ENCODE data around the gene PDK1.

The PDK1 gene

GRCh38 chr2:172627181-172627580 is 71.3 kb downstream of the PDK1 start:
- H3K27ac Mint-ChIP-seq: no peak overlapping the region
- no peaks in the 10 kb centered on the region for H3K9me3 Mint-ChIP-seq
- peaks cover 16% of the 10 kb centered on the region for H3K36me3 Mint-ChIP-seq (ENCODE audit: low read depth)
- H3K4me1 Mint-ChIP-seq (ENCODE audit: low read depth): no peaks in the 10 kb centered on the region
- no peaks in the 10 kb centered on the region for H3K27me3 Mint-ChIP-seq (ENCODE audit: low read depth)
- H3K4me3 Mint-ChIP-seq: no peak overlapping the region

GRCh38 chr2:172628085-172628484 is 72.2 kb downstream of the PDK1 start:
- Mint-ChIP-seq H3K9me3 (no peaks in the 10 kb centered on the region), H3K27ac (no peak overlapping the region), H3K4me1 (ENCODE audit: low read depth) (no peaks in the 10 kb centered on the region), H3K36me3 (ENCODE audit: low read depth) (peaks cover 16% of the 10 kb centered on the region), H3K4me3 (no peak overlapping the region), H3K27me3 (ENCODE audit: low read depth) (no peaks in the 10 kb centered on the region)

GRCh38 chr2:172629586-172629985 is 73.7 kb downstream of the PDK1 start:
- H3K36me3 Mint-ChIP-seq (ENCODE audit: low read depth): peaks cover 14% of the 10 kb centered on the region
- no peaks in the 10 kb centered on the region for H3K4me1 Mint-ChIP-seq (ENCODE audit: low read depth)
- no peaks in the 10 kb centered on the region for H3K9me3 Mint-ChIP-seq
- H3K27ac Mint-ChIP-seq: no peak overlapping the region
- no peak overlapping the region for H3K4me3 Mint-ChIP-seq
- no peaks in the 10 kb centered on the region for H3K27me3 Mint-ChIP-seq (ENCODE audit: low read depth)

GRCh38 chr2:172630181-172630580 is 74.3 kb downstream of the PDK1 start:
- Mint-ChIP-seq H3K27me3 (ENCODE audit: low read depth) (no peaks in the 10 kb centered on the region), H3K27ac (no peak overlapping the region), H3K9me3 (no peaks in the 10 kb centered on the region), H3K4me1 (ENCODE audit: low read depth) (no peaks in the 10 kb centered on the region), H3K36me3 (ENCODE audit: low read depth) (peaks cover 14% of the 10 kb centered on the region), H3K4me3 (no peak overlapping the region)

GRCh38 chr2:172634477-172634876 is 78.6 kb downstream of the PDK1 start:
- no peaks in the 10 kb centered on the region for H3K9me3 Mint-ChIP-seq
- H3K4me3 Mint-ChIP-seq: no peak overlapping the region
- H3K27me3 Mint-ChIP-seq (ENCODE audit: low read depth): no peaks in the 10 kb centered on the region
- peaks cover 7% of the 10 kb centered on the region for H3K36me3 Mint-ChIP-seq (ENCODE audit: low read depth)
- H3K27ac Mint-ChIP-seq: no peak overlapping the region
- H3K4me1 Mint-ChIP-seq (ENCODE audit: low read depth): no peaks in the 10 kb centered on the region

GRCh38 chr2:172635548-172635947 is 79.7 kb downstream of the PDK1 start:
- H3K9me3 Mint-ChIP-seq: no peaks in the 10 kb centered on the region
- H3K27me3 Mint-ChIP-seq (ENCODE audit: low read depth): no peaks in the 10 kb centered on the region
- peaks cover 3% of the 10 kb centered on the region for H3K4me1 Mint-ChIP-seq (ENCODE audit: low read depth)
- H3K36me3 Mint-ChIP-seq (ENCODE audit: low read depth): peaks cover 6% of the 10 kb centered on the region
- no peak overlapping the region for H3K27ac Mint-ChIP-seq
- H3K4me3 Mint-ChIP-seq: no peak overlapping the region

- no peaks in the 10 kb centered on the region for H3K36me3 Mint-ChIP-seq (ENCODE audit: low read depth)
Observed at GRCh38 chr2:172639256-172639655, 83.4 kb downstream of the PDK1 start.

GRCh38 chr2:172639823-172640222 is 83.9 kb downstream of the PDK1 start:
- no peak overlapping the region for H3K27ac Mint-ChIP-seq
- no peaks in the 10 kb centered on the region for H3K27me3 Mint-ChIP-seq (ENCODE audit: low read depth)
- no peaks in the 10 kb centered on the region for H3K9me3 Mint-ChIP-seq
- no peak overlapping the region for H3K4me3 Mint-ChIP-seq
- H3K36me3 Mint-ChIP-seq (ENCODE audit: low read depth): no peaks in the 10 kb centered on the region
- peaks cover 3% of the 10 kb centered on the region for H3K4me1 Mint-ChIP-seq (ENCODE audit: low read depth)

More at GRCh38 chr2:172639256-172639655, 83.4 kb downstream of the PDK1 start:
- Mint-ChIP-seq H3K27me3 (ENCODE audit: low read depth) (no peaks in the 10 kb centered on the region), H3K4me1 (ENCODE audit: low read depth) (peaks cover 3% of the 10 kb centered on the region), H3K9me3 (no peaks in the 10 kb centered on the region), H3K27ac (no peak overlapping the region), H3K4me3 (no peak overlapping the region)

GRCh38 chr2:172640389-172640788 is 84.5 kb downstream of the PDK1 start:
- no peak overlapping the region for H3K27ac Mint-ChIP-seq
- peaks cover 3% of the 10 kb centered on the region for H3K4me1 Mint-ChIP-seq (ENCODE audit: low read depth)
- H3K27me3 Mint-ChIP-seq (ENCODE audit: low read depth): no peaks in the 10 kb centered on the region
- H3K9me3 Mint-ChIP-seq: no peaks in the 10 kb centered on the region
- H3K36me3 Mint-ChIP-seq (ENCODE audit: low read depth): no peaks in the 10 kb centered on the region
- no peak overlapping the region for H3K4me3 Mint-ChIP-seq

GRCh38 chr2:172642301-172643020 is 86.6 kb downstream of the PDK1 start:
- Mint-ChIP-seq H3K27me3 (ENCODE audit: low read depth) (no peaks in the 10 kb centered on the region), H3K4me3 (no peak overlapping the region), H3K36me3 (ENCODE audit: low read depth) (no peaks in the 10 kb centered on the region), H3K9me3 (no peaks in the 10 kb centered on the region), H3K27ac (no peak overlapping the region), H3K4me1 (ENCODE audit: low read depth) (peaks cover 3% of the 10 kb centered on the region)

GRCh38 chr2:172643142-172643541 is 87.3 kb downstream of the PDK1 start:
- Mint-ChIP-seq H3K27me3 (ENCODE audit: low read depth) (no peaks in the 10 kb centered on the region), H3K36me3 (ENCODE audit: low read depth) (no peaks in the 10 kb centered on the region), H3K27ac (no peak overlapping the region), H3K9me3 (peaks cover 3% of the 10 kb centered on the region), H3K4me1 (ENCODE audit: low read depth) (peaks cover 3% of the 10 kb centered on the region), H3K4me3 (no peak overlapping the region)

GRCh38 chr2:172647439-172647838 is 91.5 kb downstream of the PDK1 start:
- Mint-ChIP-seq H3K4me3 (no peak overlapping the region), H3K36me3 (ENCODE audit: low read depth) (no peaks in the 10 kb centered on the region), H3K27me3 (ENCODE audit: low read depth) (no peaks in the 10 kb centered on the region), H3K27ac (no peak overlapping the region), H3K4me1 (ENCODE audit: low read depth) (no peaks in the 10 kb centered on the region), H3K9me3 (peaks cover 14% of the 10 kb centered on the region)

GRCh38 chr2:172655091-172655837 is 99.4 kb downstream of the PDK1 start:
- no peaks in the 10 kb centered on the region for H3K36me3 Mint-ChIP-seq (ENCODE audit: low read depth)
- H3K4me1 Mint-ChIP-seq (ENCODE audit: low read depth): no peaks in the 10 kb centered on the region
- no peak overlapping the region for H3K27ac Mint-ChIP-seq
- peaks cover 33% of the 10 kb centered on the region for H3K9me3 Mint-ChIP-seq
- H3K27me3 Mint-ChIP-seq (ENCODE audit: low read depth): no peaks in the 10 kb centered on the region
- H3K4me3 Mint-ChIP-seq: no peak overlapping the region

GRCh38 chr2:172655838-172656573 is 100.1 kb downstream of the PDK1 start:
- Mint-ChIP-seq H3K27me3 (ENCODE audit: low read depth) (no peaks in the 10 kb centered on the region), H3K4me3 (no peak overlapping the region), H3K27ac (no peak overlapping the region), H3K4me1 (ENCODE audit: low read depth) (no peaks in the 10 kb centered on the region), H3K9me3 (peaks cover 33% of the 10 kb centered on the region), H3K36me3 (ENCODE audit: low read depth) (no peaks in the 10 kb centered on the region)
